AG04450 (cell line): ENCODE results near the gene CORIN. TPM values are rescaled to one million over a fixed set of nuclear protein-coding genes. Genes with fewer than 3 reads are reported as not detected.

ENCODE experiments used
- CTCF ChIA-PET: fragments of 300-600, 350-600 bp; formaldehyde crosslinking; extraction: SDS; loops from one replicate; lab custom pipeline; 2022; ENCODE audit warnings: antibody characterized with exemption, inconsistent platforms; lab: Charles Lee
- POLR2A ChIA-PET: fragments of 350-600 bp; formaldehyde crosslinking; extraction: SDS; loops from one replicate; lab custom pipeline; 2021; ENCODE audit warnings: antibody characterized with exemption, inconsistent platforms; lab: Yijun Ruan, JAX
- DNase-seq: peaks from one replicate; pipeline ENCODE4 v3.0.0-alpha.2; 2011; ENCODE audit warnings: low read depth, low spot score
- H3K27ac ChIP-seq: one replicate; pipeline ENCODE4 v1.5.1; 2012; ENCODE audit warnings: low read depth, low read length, control low read depth
- H3K27me3 ChIP-seq: one replicate; pipeline ENCODE4 v1.6.0; 2012; ENCODE audit warnings: low read length; ENCODE audit not compliant: control insufficient read depth, insufficient read depth
- H3K4me3 ChIP-seq: 2 replicates; pipeline ENCODE4 v1.5.1; 2011; ENCODE audit warnings: mild to moderate bottlenecking, low read depth, low read length, control low read depth
- H3K9me3 ChIP-seq: 2 replicates; pipeline ENCODE4 v1.5.1; 2012; ENCODE audit warnings: low read length; ENCODE audit not compliant: control insufficient read depth, insufficient read depth
- CTCF ChIP-seq: IDR thresholded peaks from 2 replicates; pipeline ENCODE4 v1.5.1; 2011; ENCODE audit warnings: low read depth, low read length, control low read depth, inconsistent platforms
- polyA plus RNA-seq: library from polyadenylated mRNA; depleted of rRNA; stranded (reverse); fragments of >200 nt; gene quantifications from 2 replicates; pipeline ENCODE4 v1.2.3, GENCODE V29; 2011

Gene CORIN
- polyA plus RNA-seq, 1 experiment, result 29.6 TPM

- TF ChIP-seq CTCF, result no peak
- Histone ChIP-seq H3K4me3 (no peak overlapping the region), H3K9me3 (no peaks in the 10 kb centered on the region), H3K27me3 (no peaks in the 10 kb centered on the region), H3K27ac (no peak overlapping the region)
- ChIA-PET POLR2A (no interaction called here), CTCF (no interaction called here)
- DNase-seq, result no peak
These were observed 50.9 kb downstream of the CORIN start for GRCh38 chr4:47786958-47787370.

DNA sequence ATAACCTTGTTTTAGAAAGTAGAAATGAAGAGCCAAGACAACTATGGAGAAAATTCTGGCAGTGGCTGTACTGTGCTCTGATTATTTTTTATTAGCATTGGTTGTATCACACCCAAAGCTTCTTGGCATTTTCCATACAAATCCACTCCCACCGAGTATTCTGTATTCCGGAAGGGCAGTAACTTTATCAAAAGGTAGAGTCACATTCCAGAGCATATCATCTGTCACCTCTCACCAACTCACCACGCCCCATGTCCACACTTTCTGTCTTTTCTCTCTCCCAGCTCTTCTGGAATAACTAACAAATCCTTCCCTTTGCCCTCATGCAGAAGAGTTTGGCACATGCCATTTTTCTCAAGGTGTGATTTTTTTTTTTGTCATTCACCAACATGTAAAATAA, 52.7 kb downstream of the CORIN start:
- no peak for DNase-seq
- no peak for TF ChIP-seq CTCF
- H3K27me3 ChIP-seq, result no peaks in the 10 kb centered on the region
- H3K9me3 ChIP-seq, result no peaks in the 10 kb centered on the region
- no peak overlapping the region for H3K27ac ChIP-seq
- POLR2A ChIA-PET, result no interaction called here
- CTCF ChIA-PET, result interaction anchor here (1.1 kb wide), 1 partner anchor 116 kb away, joined by 5 read pairs; no protein-coding TSS in a partner anchor
- H3K4me3 ChIP-seq, result no peak overlapping the region

DNA sequence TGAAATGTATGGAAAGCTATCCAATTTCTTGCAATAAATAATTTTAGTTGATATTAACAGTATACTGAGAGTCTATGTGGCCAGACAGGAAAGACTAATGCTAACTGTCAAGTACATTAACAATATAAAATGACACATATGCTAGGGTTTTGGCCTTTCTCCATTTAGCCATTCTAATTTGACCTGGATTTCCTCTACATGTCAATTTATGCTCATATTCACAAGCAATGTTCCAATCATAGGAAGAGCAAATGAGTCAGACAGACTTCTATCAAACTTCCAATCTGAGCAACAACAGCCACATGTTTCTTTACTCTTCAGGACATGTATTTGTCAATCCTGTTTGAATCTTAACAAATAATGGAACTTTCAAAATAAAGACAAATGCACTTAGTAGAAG, 53.6 kb downstream of the CORIN start:
- no peak for DNase-seq
- ChIA-PET POLR2A (no interaction called here), CTCF (interaction anchor here (1.1 kb wide), 1 partner anchor 115 kb away, joined by 5 read pairs; no protein-coding TSS in a partner anchor)
- no peak overlapping the region for H3K4me3 ChIP-seq
- H3K27ac ChIP-seq, result no peak overlapping the region
- no peaks in the 10 kb centered on the region for H3K9me3 ChIP-seq
- no peak for TF ChIP-seq CTCF
- no peaks in the 10 kb centered on the region for H3K27me3 ChIP-seq

GRCh38 chr4:47776353-47776752, 61.5 kb downstream of the CORIN start:
- POLR2A ChIA-PET, result no interaction called here
- Histone ChIP-seq H3K4me3 (no peak overlapping the region), H3K9me3 (no peaks in the 10 kb centered on the region), H3K27ac (no peak overlapping the region), H3K27me3 (no peaks in the 10 kb centered on the region)
- TF ChIP-seq CTCF, result no peak
- CTCF ChIA-PET, result no interaction called here
- DNase-seq, result no peak

DNA sequence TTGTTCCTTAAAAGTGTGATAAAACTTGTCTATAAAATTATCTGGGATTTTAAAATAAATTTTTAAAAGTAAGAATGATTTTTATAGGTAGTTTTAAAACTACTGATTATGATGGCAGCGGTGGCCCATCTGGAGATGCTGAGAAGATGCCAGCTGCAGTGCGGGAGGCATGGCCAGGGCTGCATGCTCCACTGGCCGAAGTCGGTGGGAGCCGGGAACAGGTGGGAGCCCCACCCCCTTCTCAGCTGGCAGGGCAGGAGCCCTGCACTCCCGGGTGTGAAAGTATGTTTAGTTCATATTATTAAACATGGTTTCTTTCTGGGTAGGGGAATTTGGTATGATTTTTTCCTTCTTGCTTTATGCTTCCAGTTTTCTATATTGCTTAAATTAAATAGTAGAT, 63.8 kb downstream of the CORIN start:
- Histone ChIP-seq H3K27ac (no peak overlapping the region), H3K9me3 (no peaks in the 10 kb centered on the region), H3K27me3 (no peaks in the 10 kb centered on the region), H3K4me3 (no peak overlapping the region)
- POLR2A ChIA-PET, result no interaction called here
- no peak for TF ChIP-seq CTCF
- CTCF ChIA-PET, result no interaction called here
- DNase-seq, result no peak
